Hematopoietic multipotent progenitor cell treated with erythropoietin and hydrocortisone succinate and interleukin-3 and kit ligand, for 15 days (in vitro differentiated cells): ENCODE results near the gene BMI1.
"Not testable (repeated sequence)": the region's sequence is repeated elsewhere in the genome, so short reads cannot be mapped to it uniquely, and the experiment has no call there.

Experiments
- DNase-seq: peaks from one replicate; pipeline ENCODE4 v3.0.0-alpha.2; 2015; ENCODE audit warnings: low spot score

Gene BMI1

GRCh38 chr10:22320591-22321155 is at the start of gene BMI1:
BMI1 (plus strand) TSS chr10:22321099; CDS start chr10:22326450, 5,351 bp downstream.
- DNase-seq = peak; percentile 50

DNA sequence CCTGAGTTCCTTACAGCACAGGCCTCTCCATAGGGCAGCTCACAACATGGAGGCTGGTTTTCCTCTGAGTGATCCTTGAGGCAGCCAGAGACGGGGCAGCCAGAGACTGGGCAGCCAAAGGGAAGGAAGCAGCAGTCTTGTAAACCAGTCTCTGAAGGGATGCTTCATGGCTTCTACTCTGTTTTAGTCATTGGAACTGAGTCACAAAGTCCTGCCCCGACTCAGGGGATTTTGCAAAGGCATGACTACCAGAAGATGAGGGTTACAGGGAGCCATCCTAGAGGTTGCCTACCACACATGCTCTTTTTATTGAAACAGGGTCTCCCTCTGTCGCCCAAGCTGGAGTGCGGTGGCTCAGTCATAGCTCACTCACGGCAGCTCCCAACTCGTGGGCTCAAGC is 49.1 kb upstream of the BMI1 start:
- no peak for DNase-seq

GRCh38 chr10:22278441-22278782 is 42.5 kb upstream of the BMI1 start:
- DNase-seq = no peak

GRCh38 chr10:22280078-22280477 is 40.8 kb upstream of the BMI1 start:
- no peak for DNase-seq

DNA sequence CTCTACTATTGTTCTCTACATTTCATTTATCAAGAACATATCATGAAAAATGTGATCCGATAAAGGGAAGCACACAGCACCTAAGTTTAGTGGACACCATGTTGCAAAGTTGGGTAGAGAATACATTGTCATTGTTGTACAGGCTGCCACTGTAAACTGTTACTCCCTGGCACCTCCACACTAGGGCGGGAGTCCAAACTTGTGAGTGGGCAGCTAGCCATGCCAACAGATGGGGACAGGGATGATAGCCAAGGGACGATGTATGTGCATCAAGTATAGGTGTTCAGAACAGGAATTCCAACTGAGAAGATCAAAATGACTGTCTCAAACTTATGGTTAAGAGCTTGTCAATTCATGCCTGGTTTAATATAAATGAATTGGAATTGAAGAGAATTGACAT is 35.8 kb upstream of the BMI1 start:
- no peak for DNase-seq

DNA sequence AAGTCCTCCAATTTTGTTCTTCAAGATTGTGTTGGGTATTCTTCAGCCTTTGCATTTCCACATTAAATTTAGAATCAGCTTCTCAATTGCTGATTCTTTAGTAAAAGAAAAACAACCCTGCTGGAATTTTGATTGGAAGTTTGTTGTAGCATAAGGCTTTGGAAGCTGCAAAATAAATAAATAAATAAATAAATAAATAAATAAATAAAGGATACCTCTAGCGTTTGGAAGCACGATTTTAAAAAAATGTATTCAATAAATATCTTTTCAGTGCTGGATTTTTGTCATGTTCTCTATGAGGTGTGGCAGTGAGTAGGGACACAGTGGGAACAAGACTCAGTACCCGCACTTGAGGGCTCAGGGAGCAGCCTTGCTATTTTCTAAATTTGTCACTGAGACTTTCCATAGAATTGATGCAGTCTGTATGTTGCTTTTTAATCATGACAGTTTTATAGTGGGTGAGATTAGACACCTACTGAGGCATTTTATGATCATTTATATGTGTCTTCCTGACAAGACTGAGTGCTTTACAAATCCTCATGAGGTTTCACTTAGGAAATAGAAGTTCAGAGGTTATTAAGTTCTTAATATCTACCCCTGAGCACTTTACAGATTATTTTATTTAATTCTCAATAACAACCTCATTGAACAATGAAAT is 27.0 kb upstream of the BMI1 start:
- DNase-seq = no peak

- DNase-seq = no peak
Observed at GRCh38 chr10:22294694-22295093, 26.2 kb upstream of the BMI1 start.

DNA sequence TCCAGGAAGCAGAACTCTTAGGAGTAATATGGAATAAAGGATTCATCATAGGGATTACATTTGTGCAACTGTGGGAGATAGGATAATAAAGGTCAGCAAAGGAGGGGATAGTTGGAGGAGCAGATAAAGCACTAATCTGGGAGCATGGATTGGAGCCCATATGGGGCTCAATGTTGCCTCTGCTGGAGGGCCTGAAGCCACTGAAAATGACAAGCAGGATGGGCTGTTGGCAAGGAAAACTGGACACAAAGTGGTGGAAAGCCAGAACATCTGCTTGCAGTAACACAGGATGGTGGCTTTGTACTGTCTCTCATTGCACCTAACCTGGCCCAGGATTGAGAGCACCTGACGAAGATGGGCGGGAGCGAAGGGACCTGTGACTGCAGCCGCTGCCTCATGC is 19.7 kb upstream of the BMI1 start:
- DNase-seq = no peak

DNA sequence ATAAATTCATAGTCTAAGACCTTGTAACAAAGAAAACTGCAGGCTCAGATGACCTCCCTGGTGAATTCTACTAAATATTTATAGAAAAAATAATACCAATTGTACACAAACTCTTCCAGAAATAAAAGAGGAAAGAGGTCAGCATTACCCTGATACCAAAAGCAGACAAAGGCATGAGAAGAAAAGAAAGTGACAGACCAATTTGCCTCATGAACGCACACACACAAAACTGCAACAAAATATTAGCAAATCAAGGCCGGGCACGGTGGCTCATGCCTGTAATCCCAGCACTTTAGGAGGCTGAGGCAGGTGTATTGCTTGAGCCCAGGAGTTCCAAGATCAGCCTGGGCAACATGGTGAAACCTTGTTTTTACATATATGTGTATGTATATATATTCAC is 17.4 kb upstream of the BMI1 start:
- no peak for DNase-seq

DNA sequence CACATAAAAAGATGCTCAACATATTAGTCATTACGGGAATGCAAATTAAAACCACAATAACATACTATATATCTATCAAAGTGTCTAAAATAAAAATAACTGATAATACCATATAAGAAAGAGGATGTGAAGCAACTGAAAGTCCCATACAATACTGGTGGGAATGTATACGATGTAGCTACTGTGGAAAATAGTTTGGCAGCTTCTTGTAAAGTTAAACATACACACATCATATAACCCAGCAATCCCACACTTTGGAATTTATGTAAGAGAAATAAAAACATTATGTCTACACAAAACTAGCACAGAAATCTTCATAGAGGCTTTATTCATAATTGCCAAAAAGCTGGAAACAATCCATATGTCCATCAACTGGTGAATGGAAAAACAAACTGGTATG is 15.2 kb upstream of the BMI1 start:
- DNase-seq = no peak

GRCh38 chr10:22308390-22308789 is 12.5 kb upstream of the BMI1 start:
- DNase-seq = no peak

DNA sequence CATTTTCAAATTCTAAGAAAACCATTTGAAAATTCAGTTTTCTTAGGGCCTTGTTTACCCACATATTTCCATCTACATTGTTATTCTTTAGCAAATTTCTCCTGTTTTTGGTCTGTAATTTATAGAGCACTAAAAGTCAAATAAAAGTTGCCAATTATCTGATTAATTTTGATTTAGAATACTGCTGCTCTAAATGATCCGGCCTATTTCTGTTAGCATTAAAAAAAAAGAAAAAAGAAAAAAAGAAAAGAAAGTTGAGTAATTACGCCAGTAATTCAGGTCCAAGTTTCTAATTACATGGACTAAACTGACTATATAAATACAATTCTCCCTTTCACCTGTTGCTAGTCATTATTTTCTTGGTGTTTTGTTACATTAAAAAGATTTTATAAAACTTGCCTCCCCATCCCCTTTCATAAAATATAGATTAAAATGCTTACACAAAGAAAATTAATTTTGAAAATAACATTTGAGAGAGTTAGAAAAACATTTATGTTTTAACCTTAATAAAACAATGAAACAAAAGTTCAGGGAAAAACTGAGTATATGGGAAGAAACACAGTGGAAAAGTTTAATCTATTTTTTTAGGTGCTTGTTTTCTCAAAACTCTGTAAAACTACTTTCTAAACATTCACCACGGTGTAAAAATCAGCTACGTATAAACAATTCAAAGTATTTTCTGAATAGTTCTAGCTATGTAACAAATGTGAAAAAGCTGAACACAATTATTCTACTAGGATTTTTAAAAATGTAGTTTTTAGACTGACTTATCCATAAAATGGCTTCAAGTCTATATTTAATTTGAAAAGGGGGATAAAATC is 11.5 kb upstream of the BMI1 start:
- no peak for DNase-seq

GRCh38 chr10:22310012-22310411 is 10.9 kb upstream of the BMI1 start:
- DNase-seq = not testable (repeated sequence)

DNA sequence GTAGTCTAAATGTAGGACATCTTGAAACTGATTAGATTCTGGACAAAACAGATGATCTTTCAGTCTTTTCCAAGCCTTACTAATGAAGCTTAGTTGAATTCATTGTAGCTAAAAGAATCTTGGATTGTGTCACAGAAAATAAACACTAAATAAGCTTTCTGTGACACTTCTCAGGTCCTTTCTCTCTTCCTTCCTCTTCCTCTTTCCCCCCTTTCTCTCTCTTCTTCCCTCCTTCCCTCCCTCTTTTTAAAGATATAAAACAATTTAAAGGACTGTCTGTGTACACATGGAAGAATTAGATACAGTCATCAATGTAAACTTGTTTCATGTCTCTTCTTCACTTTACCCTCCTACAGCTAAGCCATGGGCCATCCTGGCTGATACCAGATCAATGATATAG is 10.0 kb upstream of the BMI1 start:
- no peak for DNase-seq

DNA sequence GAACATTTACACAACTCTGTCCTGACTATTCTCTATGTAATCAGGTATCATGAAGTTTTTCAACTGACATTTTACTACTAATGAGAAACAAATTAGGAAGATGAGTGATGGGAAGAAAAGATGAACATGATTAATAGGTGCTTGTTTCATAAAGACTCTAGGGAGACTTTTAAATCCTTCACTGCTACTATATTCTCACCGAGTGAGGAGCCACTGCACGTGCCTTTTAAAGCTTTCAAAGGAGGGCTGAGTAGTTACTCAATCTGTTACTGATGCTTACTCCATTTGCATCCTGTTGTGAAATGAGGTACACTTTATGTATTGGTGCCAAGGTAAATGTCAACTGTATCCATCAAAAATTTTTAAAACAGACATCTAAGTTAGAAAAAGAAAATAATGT is 6.0 kb upstream of the BMI1 start:
- DNase-seq = peak; percentile 7

DNA sequence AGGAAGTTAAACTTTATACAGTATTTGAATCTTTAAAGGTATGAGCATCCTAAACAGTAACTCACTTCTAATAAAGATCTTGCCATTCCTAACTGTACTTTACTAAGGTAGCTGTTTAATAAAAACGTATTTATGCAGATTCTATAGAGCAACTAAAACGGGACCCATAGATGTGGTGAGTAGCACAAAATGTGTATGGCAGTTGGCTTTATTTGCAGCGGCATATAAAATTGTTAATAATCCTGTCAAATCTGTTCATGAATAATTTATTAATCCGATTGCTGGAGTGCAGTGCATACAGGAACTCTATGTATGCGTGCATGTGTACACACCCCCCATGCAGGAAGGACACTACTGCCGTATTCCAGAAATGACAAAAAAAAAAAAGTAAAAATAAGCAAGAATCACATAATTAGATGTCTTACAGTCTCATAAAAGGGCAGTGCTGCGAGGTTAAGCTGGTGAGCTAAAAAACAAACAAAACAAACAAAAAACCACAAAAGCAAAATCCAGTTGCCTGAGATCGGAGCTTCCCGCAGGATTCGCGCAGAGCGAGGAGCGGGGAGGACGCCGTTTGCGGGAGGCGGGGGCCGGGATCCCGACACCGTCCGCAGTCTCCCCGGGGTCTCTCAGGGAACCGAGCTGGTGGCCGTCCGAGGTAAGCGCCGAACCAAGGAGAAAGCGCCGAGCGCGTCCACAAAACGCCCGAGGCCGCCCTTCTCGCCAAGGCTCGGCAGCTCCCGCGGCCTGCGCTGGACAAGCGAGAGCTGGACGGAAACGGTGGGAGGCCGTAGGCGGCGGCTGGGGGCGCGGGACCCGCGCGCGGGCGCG is 5.2 kb upstream of the BMI1 start:
- DNase-seq = peak; percentile 23

- DNase-seq = peak; percentile 87
Observed at GRCh38 chr10:22316286-22317075, 4.4 kb upstream of the BMI1 start, which contains the start of gene COMMD3. COMMD3 (plus strand) TSS chr10:22316388; CDS start chr10:22316418, 30 bp downstream.

DNA sequence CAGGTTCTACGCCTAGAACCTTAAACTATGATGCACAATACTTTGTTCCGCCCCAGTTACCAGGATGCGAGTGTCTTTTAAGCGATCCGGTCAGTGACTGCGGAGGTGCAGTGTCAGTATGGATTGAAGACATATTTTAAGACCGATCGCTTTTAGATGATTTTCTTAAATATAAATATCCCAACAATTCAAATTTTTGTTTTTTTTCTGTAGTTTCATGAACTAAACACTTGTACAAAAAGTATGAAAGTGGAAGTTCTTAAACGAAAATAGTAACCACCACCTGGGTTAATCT is 3.9 kb upstream of the BMI1 start:
- DNase-seq = no peak

- DNase-seq = peak; percentile 36
Observed at GRCh38 chr10:22317771-22318565, 2.9 kb upstream of the BMI1 start.

- no peak for DNase-seq
Observed at GRCh38 chr10:22318772-22319171, 2.1 kb upstream of the BMI1 start.

GRCh38 chr10:22319547-22319979 is 1.3 kb upstream of the BMI1 start:
- DNase-seq = no peak
